DND-41 (cell line): Measurements from ENCODE around the gene TTBK1.

Source experiments
- ATAC-seq: fragments of 200-7000 bp; cut with Tn5 transposase; 3 replicates; pipeline ENCODE4 v1.9.1; 2021; ENCODE audit warnings: low read depth; ENCODE audit not compliant: insufficient read depth
- DNase-seq: peaks from one replicate; pipeline ENCODE4 v3.0.0-alpha.2; 2020
- H2AFZ ChIP-seq: 2 replicates; pipeline ENCODE4 v1.6.0; 2012; ENCODE audit warnings: low read depth, low read length
- H3K27ac ChIP-seq: 2 replicates; pipeline ENCODE4 v1.5.1; 2012; ENCODE audit warnings: low read length, inconsistent platforms
- H3K27me3 ChIP-seq: fragments of 200-600 bp; sonication (generic); 2 replicates; pipeline ENCODE4 v1.6.0; 2012; ENCODE audit warnings: low read length, mild to moderate bottlenecking, inconsistent platforms; ENCODE audit not compliant: insufficient read depth, poor library complexity
- H3K36me3 ChIP-seq: 2 replicates; pipeline ENCODE4 v1.5.1; 2012; ENCODE audit warnings: low read length, inconsistent platforms; ENCODE audit not compliant: insufficient read depth
- H3K4me1 ChIP-seq: 2 replicates; pipeline ENCODE4 v1.5.1; 2012; ENCODE audit warnings: mild to moderate bottlenecking, low read length; ENCODE audit not compliant: insufficient read depth
- H3K4me2 ChIP-seq: 2 replicates; pipeline ENCODE4 v1.6.0; 2012; ENCODE audit warnings: mild to moderate bottlenecking, moderate library complexity, low read length, inconsistent platforms; ENCODE audit not compliant: insufficient read depth
- H3K4me3 ChIP-seq, 2 experiments: fragments of 200-600 bp in 1 of 2; shearing (Covaris generic) in 1 of 2; 2 replicates each; pipeline ENCODE4 v1.5.1; 2012 to 2016; ENCODE audit warnings: inconsistent platforms in 2 of 2, low read length in 2 of 2, mild to moderate bottlenecking in 2 of 2, low read depth in 1 of 2, moderate library complexity in 1 of 2
- H3K79me2 ChIP-seq: 2 replicates; pipeline ENCODE4 v1.6.0; 2012; ENCODE audit warnings: low read length, inconsistent platforms; ENCODE audit not compliant: insufficient read depth
- H3K9ac ChIP-seq: 2 replicates; pipeline ENCODE4 v1.6.0; 2012; ENCODE audit warnings: low read depth, mild to moderate bottlenecking, inconsistent platforms, low read length, moderate library complexity
- H3K9me3 ChIP-seq: 2 replicates; pipeline ENCODE4 v1.5.1; 2012; ENCODE audit warnings: low read length, moderate library complexity, mild to moderate bottlenecking, inconsistent platforms; ENCODE audit not compliant: insufficient read depth, severe bottlenecking
- H4K20me1 ChIP-seq: 2 replicates; pipeline ENCODE4 v1.6.0; 2012; ENCODE audit warnings: low read length; ENCODE audit not compliant: insufficient read depth
- EZH2 ChIP-seq: IDR thresholded peaks from 3 replicates; pipeline ENCODE4 v1.6.1; 2012; ENCODE audit warnings: borderline replicate concordance, low read depth, mild to moderate bottlenecking, moderate library complexity, low read length, inconsistent platforms; ENCODE audit not compliant: severe bottlenecking
- TF ChIP-seq, protein P1 (sequence below): IDR thresholded peaks from 2 replicates; pipeline ENCODE4 v1.5.1; 2012; ENCODE audit warnings: borderline replicate concordance, low read length, moderate library complexity, mild to moderate bottlenecking; ENCODE audit not compliant: poor library complexity, severe bottlenecking; ENCODE audit errors: extremely low read depth

The TTBK1 gene

DNA sequence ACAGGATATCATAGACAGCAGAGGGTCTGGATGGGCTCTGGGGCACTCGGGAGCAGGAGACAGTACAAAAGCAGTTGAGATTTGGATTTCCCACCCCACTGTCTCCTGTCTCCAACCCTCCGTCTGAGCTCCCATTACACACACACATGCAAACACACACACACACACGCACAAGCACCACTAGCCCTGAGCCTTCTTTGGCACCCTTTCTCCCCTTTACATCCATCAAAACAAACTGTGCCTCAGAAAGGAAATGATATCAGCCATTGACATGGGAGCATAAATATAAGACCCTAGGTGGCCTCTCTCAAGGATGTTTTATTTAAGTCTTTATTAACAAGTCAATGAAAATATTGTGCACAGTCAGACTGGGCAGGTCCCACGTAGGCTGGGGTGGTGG is 17.5 kb downstream of the TTBK1 start:
- no peaks in the 10 kb centered on the region for H3K79me2 ChIP-seq
- H4K20me1 ChIP-seq = no peaks in the 10 kb centered on the region
- H3K27ac ChIP-seq = no peak overlapping the region
- DNase-seq (no peak), ATAC-seq (no peak)
- H3K27me3 ChIP-seq = peaks cover 14% of the 10 kb centered on the region
- H3K36me3 ChIP-seq = no peaks in the 10 kb centered on the region
- no peaks in the 10 kb centered on the region for H3K9me3 ChIP-seq
- no peak overlapping the region for H3K4me2 ChIP-seq
- no peak overlapping the region for H3K4me3 ChIP-seq
- no peak overlapping the region for H2AFZ ChIP-seq
- H3K4me1 ChIP-seq = no peaks in the 10 kb centered on the region
- TF ChIP-seq EZH2 = no peak
- TF ChIP-seq, protein P1, sequence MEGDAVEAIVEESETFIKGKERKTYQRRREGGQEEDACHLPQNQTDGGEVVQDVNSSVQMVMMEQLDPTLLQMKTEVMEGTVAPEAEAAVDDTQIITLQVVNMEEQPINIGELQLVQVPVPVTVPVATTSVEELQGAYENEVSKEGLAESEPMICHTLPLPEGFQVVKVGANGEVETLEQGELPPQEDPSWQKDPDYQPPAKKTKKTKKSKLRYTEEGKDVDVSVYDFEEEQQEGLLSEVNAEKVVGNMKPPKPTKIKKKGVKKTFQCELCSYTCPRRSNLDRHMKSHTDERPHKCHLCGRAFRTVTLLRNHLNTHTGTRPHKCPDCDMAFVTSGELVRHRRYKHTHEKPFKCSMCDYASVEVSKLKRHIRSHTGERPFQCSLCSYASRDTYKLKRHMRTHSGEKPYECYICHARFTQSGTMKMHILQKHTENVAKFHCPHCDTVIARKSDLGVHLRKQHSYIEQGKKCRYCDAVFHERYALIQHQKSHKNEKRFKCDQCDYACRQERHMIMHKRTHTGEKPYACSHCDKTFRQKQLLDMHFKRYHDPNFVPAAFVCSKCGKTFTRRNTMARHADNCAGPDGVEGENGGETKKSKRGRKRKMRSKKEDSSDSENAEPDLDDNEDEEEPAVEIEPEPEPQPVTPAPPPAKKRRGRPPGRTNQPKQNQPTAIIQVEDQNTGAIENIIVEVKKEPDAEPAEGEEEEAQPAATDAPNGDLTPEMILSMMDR = no peak
- H3K9ac ChIP-seq = no peak overlapping the region

GRCh38 chr6:43261198-43261597 is 17.9 kb downstream of the TTBK1 start:
- H3K79me2 ChIP-seq = no peaks in the 10 kb centered on the region
- H3K9ac ChIP-seq = no peak overlapping the region
- H3K36me3 ChIP-seq = no peaks in the 10 kb centered on the region
- H3K4me2 ChIP-seq = no peak overlapping the region
- H3K4me3 ChIP-seq = no peak overlapping the region
- H2AFZ ChIP-seq = no peak overlapping the region
- ATAC-seq (no peak), DNase-seq (no peak)
- H3K9me3 ChIP-seq = no peaks in the 10 kb centered on the region
- no peak overlapping the region for H3K27ac ChIP-seq
- no peak for TF ChIP-seq EZH2
- TF ChIP-seq, protein P1 = no peak
- H3K4me1 ChIP-seq = no peaks in the 10 kb centered on the region
- H3K27me3 ChIP-seq = peaks cover 16% of the 10 kb centered on the region
- H4K20me1 ChIP-seq = no peaks in the 10 kb centered on the region

- Histone ChIP-seq H4K20me1 (no peaks in the 10 kb centered on the region), H3K27ac (no peak overlapping the region), H3K9ac (no peak overlapping the region), H2AFZ (no peak overlapping the region), H3K9me3 (no peaks in the 10 kb centered on the region), H3K79me2 (no peaks in the 10 kb centered on the region), H3K4me3 (no peak overlapping the region), H3K36me3 (no peaks in the 10 kb centered on the region), H3K27me3 (peaks cover 13% of the 10 kb centered on the region), H3K4me1 (no peaks in the 10 kb centered on the region), H3K4me2 (no peak overlapping the region)
- no peak for DNase-seq
- TF ChIP-seq EZH2 = no peak
- TF ChIP-seq, protein P1 = no peak
- ATAC-seq = no peak
Measured at GRCh38 chr6:43262000-43262779, 18.9 kb downstream of the TTBK1 start.
